GM12878 (cell line): ENCODE data around the gene C5orf46. TPM values are rescaled to one million over a fixed set of nuclear protein-coding genes. Genes with fewer than 3 reads are reported as not detected.

Source experiments
- ATAC-seq: fragments of 200-7000 bp; cut with Tn5 transposase; 3 replicates; pipeline ENCODE4 v1.9.1; 2020; ENCODE audit warnings: mild to moderate bottlenecking, moderate library complexity
- BruUV-seq: library from RNA; stranded (reverse); fragments of 400-500 nt; replicated peaks from 2 replicates; lab custom pipeline; 2021; lab: Mats Ljungman, UMichigan
- CTCF ChIA-PET: fragments of 300-600 bp; sonication (Branson Sonifier 250); formaldehyde crosslinking; extraction: SDS; loops from one replicate; lab custom pipeline; 2021; ENCODE audit warnings: inconsistent platforms; lab: Yijun Ruan, JAX
- POLR2A ChIA-PET: fragments of 350-600 bp; formaldehyde crosslinking; extraction: SDS; loops from one replicate; lab custom pipeline; 2021; ENCODE audit warnings: inconsistent platforms; lab: Charles Lee
- RAD21 ChIA-PET: fragments of 300-600 bp; sonication (Branson Sonifier 250); formaldehyde crosslinking; loops from one replicate; lab custom pipeline; 2023; ENCODE audit warnings: antibody characterized with exemption; ENCODE audit not compliant: unreplicated experiment; lab: Charles Lee
- SMC1A ChIA-PET: fragments of 300-600 bp; sonication (Branson Sonifier 250); formaldehyde crosslinking; loops from one replicate; lab custom pipeline; 2023; ENCODE audit not compliant: unreplicated experiment, uncharacterized antibody; lab: Charles Lee
- DNase-seq: peaks from one replicate; pipeline ENCODE4 v3.0.0-alpha.2; 2011; ENCODE audit warnings: low read depth, low spot score
- FAIRE-seq: peaks from 3 replicates; lab custom pipeline; 2011; peaks lifted over from hg19 to GRCh38; lab: Jason Lieb, UNC
- H2AFZ ChIP-seq: 2 replicates; pipeline ENCODE4 v1.6.0; 2011; ENCODE audit warnings: low read depth, low read length, control low read depth; ENCODE audit not compliant: control insufficient read depth
- H3K27ac ChIP-seq: 2 replicates; pipeline ENCODE4 v1.5.1; 2011; ENCODE audit warnings: control low read depth; ENCODE audit not compliant: control insufficient read depth, insufficient read depth
- H3K27me3 ChIP-seq, 2 experiments: replicated peaks in 1 of 2; 2 replicates each; pipeline versions ENCODE4 v1.6.0 to v1.6.1; 2011; ENCODE audit warnings: low read length in 1 of 2; ENCODE audit not compliant: control insufficient read depth in 2 of 2, insufficient read depth in 2 of 2
- H3K36me3 ChIP-seq, 2 experiments: 2 replicates each; pipeline ENCODE4 v1.5.1; 2011; ENCODE audit warnings: low read length in 1 of 2; ENCODE audit not compliant: control insufficient read depth in 2 of 2, insufficient read depth in 2 of 2
- H3K4me1 ChIP-seq: 2 replicates; pipeline ENCODE4 v1.6.1; 2011; ENCODE audit warnings: mild to moderate bottlenecking, low read length, moderate library complexity, mixed read lengths; ENCODE audit not compliant: control insufficient read depth, insufficient read depth
- H3K4me2 ChIP-seq: 2 replicates; pipeline ENCODE4 v1.6.0; 2011; ENCODE audit warnings: control low read depth; ENCODE audit not compliant: control insufficient read depth, insufficient read depth
- H3K4me3 ChIP-seq: fragments of 200-600 bp; sonication (generic); 2 replicates; pipeline ENCODE4 v1.5.1; 2016
- H3K79me2 ChIP-seq: 2 replicates; pipeline ENCODE4 v1.6.0; 2011; ENCODE audit warnings: low read length; ENCODE audit not compliant: control insufficient read depth, insufficient read depth
- H3K9ac ChIP-seq: 2 replicates; pipeline ENCODE4 v1.8.0; 2011; ENCODE audit warnings: low read length, control low read depth, mixed read lengths; ENCODE audit not compliant: control insufficient read depth, insufficient read depth
- H3K9me3 ChIP-seq: replicated peaks from 3 replicates; pipeline ENCODE4 v1.5.1; 2011; ENCODE audit warnings: mild to moderate bottlenecking, low read length; ENCODE audit not compliant: control insufficient read depth, insufficient read depth
- H4K20me1 ChIP-seq: 2 replicates; pipeline ENCODE4 v1.6.0; 2011; ENCODE audit not compliant: control insufficient read depth, insufficient read depth
- ASH2L ChIP-seq: fragments of 300-600, 200-600 bp; sonication (generic); IDR thresholded peaks from 2 replicates; pipeline ENCODE4 v1.6.1; 2017; ENCODE audit warnings: low read depth, mild to moderate bottlenecking, borderline replicate concordance
- BCL11A ChIP-seq: IDR thresholded peaks from 2 replicates; pipeline ENCODE4 v1.6.1; 2011; ENCODE audit warnings: low read depth, low read length
- BMI1 ChIP-seq: fragments of 450-650 bp; IDR thresholded peaks from 2 replicates; pipeline ENCODE4 v1.6.1; 2016; ENCODE audit warnings: mild to moderate bottlenecking, moderate library complexity, borderline replicate concordance
- CBX5 ChIP-seq: sonication (generic); IDR thresholded peaks from 2 replicates; pipeline ENCODE4 v1.6.1; 2016; ENCODE audit warnings: low read depth, moderate library complexity, mild to moderate bottlenecking, inconsistent platforms
- CHD1 ChIP-seq: IDR thresholded peaks from 2 replicates; pipeline ENCODE4 v1.6.1; 2012; ENCODE audit warnings: low read depth, low read length, improper control_type of control experiment
- EED ChIP-seq: sonication (generic); IDR thresholded peaks from 2 replicates; pipeline ENCODE4 v1.6.1; 2016; ENCODE audit warnings: antibody characterized with exemption, low read depth
- FOXK2 ChIP-seq: fragments of 450-650 bp; IDR thresholded peaks from 2 replicates; pipeline ENCODE4 v1.6.1; 2017; ENCODE audit warnings: mild to moderate bottlenecking, moderate library complexity
- GABPA ChIP-seq: IDR thresholded peaks from 2 replicates; pipeline ENCODE4 v1.6.1; 2014; ENCODE audit warnings: antibody characterized with exemption, low read depth, mild to moderate bottlenecking, inconsistent platforms
- IKZF2 ChIP-seq, 2 experiments: fragments of 450-650 bp; IDR thresholded peaks; 2 replicates each; pipeline ENCODE4 v1.6.1; 2017; ENCODE audit warnings: mild to moderate bottlenecking in 2 of 2, moderate library complexity in 2 of 2
- IRF4 ChIP-seq: IDR thresholded peaks from 2 replicates; pipeline ENCODE4 v1.6.1; 2011; ENCODE audit warnings: low read depth, low read length
- NR2C1 ChIP-seq: fragments of 450-650 bp; IDR thresholded peaks from 2 replicates; pipeline ENCODE4 v1.6.1; 2017; ENCODE audit warnings: antibody characterized with exemption, mild to moderate bottlenecking, moderate library complexity
- PAX5 ChIP-seq: IDR thresholded peaks from 2 replicates; pipeline ENCODE4 v1.6.1; 2011; ENCODE audit warnings: low read depth, low read length, borderline replicate concordance
- PML ChIP-seq: IDR thresholded peaks from 2 replicates; pipeline ENCODE4 v1.6.1; 2012; ENCODE audit warnings: low read length, inconsistent platforms
- RAD51 ChIP-seq: fragments of 450-650 bp; IDR thresholded peaks from 2 replicates; pipeline ENCODE4 v1.6.1; 2016; ENCODE audit warnings: moderate library complexity, mild to moderate bottlenecking, inconsistent platforms
- SUZ12 ChIP-seq: fragments of 200-600 bp; sonication (generic); IDR thresholded peaks from one replicate; pipeline ENCODE4 v1.6.1; 2018; ENCODE audit warnings: antibody characterized with exemption, mild to moderate bottlenecking; ENCODE audit not compliant: unreplicated experiment
- WRNIP1 ChIP-seq: IDR thresholded peaks from 2 replicates; pipeline ENCODE4 v1.6.1; 2011; ENCODE audit warnings: low read depth, low read length, improper control_type of control experiment, borderline replicate concordance
- YY1 ChIP-seq: IDR thresholded peaks from 2 replicates; pipeline ENCODE4 v1.6.1; 2011; ENCODE audit warnings: low read depth, mild to moderate bottlenecking, low read length
- WGBS: methylation state at CpG from one replicate; pipeline ENCODE4 v1.1.6; 2016; ENCODE audit warnings: low lambda C conversion rate; ENCODE audit not compliant: insufficient replicate concordance, insufficient coverage; ENCODE audit errors: missing lambda C conversion rate; 5-methylcytosine and 5-hydroxymethylcytosine counted together
- in situ Hi-C: fragments of 300-500 bp; cut with MboI; formaldehyde crosslinking; loops from 9 replicates; pipeline ENCODE4 v1.14.3; 2018; ENCODE audit warnings: mixed read lengths
- intact Hi-C: fragments of 100-400 bp; cut with micrococcal nuclease; formaldehyde crosslinking; loops from one replicate; pipeline ENCODE4 v1.14.2; 2022; ENCODE audit not compliant: unreplicated experiment
- polyA plus RNA-seq, 11 experiments: library from polyadenylated mRNA; depleted of rRNA in 4 of 11; unstranded in 6 of 11; stranded (reverse) in 5 of 11; fragments of >200 nt; fragmentation: Nextera tagmentation in 4 of 11; fragmentation: Illumina TruSeq in 1 of 11; extraction: Ambion mirVana in 4 of 11; extraction: Trizol in 1 of 11; gene quantifications; 1 replicate in 1 of 11; 2 replicates in 10 of 11; pipeline versions ENCODE4 v1.2.1 to v1.2.3, GENCODE V29; 2011 to 2016; ENCODE audit warnings: inconsistent platforms in 2 of 11, missing spikeins in 2 of 11, low read depth in 1 of 11
- total RNA-seq, 4 experiments: library from RNA; depleted of rRNA in 3 of 4; stranded (reverse); fragments of >200 nt in 3 of 4; fragmentation: Illumina TruSeq in 1 of 4; extraction: Trizol in 1 of 4; gene quantifications; 2 replicates each; pipeline versions ENCODE4 v1.2.1 to v1.2.3, GENCODE V29; 2013 to 2021
- TF ChIP-seq, protein P1 (sequence below): fragments of 450-650 bp; IDR thresholded peaks from 2 replicates; pipeline ENCODE4 v1.6.1; 2016; ENCODE audit warnings: mild to moderate bottlenecking, moderate library complexity, borderline replicate concordance
- TF ChIP-seq, protein P2 (sequence below): IDR thresholded peaks from 2 replicates; pipeline ENCODE4 v1.6.1; 2011; ENCODE audit warnings: low read depth, low read length, improper control_type of control experiment, borderline replicate concordance
- TF ChIP-seq, protein P3 (sequence below): fragments of 450-650 bp; IDR thresholded peaks from 2 replicates; pipeline ENCODE4 v1.6.1; 2017; ENCODE audit warnings: mild to moderate bottlenecking

Gene C5orf46
- total and polyA plus RNA-seq, 10 of the 15 experiments (the other 5 are each of a cell fraction or from before 2014, with no cell fraction given) = not detected

DNA sequence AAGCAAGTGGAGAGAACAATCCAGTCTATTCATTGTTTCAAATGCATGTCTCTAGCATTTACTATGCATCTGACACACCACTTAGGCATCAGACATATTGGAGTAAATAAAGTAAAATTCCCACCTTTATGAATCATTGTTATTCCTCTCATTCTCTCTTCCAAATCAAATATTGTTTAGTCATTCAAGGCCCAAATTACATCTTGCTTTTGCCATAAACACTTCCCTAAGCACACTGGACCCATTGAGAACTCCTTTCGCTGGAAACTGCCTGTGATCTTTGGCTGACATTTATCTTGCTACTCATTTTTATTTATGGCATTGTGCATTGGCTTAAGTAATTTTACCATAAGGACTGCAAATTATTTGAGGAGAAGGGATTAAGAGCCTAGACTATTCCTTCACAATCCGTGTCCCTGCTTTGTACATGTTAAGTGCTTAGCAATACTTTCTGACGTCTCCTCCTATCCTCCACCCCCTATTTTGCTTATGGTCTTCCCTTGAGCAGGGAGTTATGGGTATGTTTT, 7.4 kb downstream of the C5orf46 start (continued):
- TF ChIP-seq, protein P1, sequence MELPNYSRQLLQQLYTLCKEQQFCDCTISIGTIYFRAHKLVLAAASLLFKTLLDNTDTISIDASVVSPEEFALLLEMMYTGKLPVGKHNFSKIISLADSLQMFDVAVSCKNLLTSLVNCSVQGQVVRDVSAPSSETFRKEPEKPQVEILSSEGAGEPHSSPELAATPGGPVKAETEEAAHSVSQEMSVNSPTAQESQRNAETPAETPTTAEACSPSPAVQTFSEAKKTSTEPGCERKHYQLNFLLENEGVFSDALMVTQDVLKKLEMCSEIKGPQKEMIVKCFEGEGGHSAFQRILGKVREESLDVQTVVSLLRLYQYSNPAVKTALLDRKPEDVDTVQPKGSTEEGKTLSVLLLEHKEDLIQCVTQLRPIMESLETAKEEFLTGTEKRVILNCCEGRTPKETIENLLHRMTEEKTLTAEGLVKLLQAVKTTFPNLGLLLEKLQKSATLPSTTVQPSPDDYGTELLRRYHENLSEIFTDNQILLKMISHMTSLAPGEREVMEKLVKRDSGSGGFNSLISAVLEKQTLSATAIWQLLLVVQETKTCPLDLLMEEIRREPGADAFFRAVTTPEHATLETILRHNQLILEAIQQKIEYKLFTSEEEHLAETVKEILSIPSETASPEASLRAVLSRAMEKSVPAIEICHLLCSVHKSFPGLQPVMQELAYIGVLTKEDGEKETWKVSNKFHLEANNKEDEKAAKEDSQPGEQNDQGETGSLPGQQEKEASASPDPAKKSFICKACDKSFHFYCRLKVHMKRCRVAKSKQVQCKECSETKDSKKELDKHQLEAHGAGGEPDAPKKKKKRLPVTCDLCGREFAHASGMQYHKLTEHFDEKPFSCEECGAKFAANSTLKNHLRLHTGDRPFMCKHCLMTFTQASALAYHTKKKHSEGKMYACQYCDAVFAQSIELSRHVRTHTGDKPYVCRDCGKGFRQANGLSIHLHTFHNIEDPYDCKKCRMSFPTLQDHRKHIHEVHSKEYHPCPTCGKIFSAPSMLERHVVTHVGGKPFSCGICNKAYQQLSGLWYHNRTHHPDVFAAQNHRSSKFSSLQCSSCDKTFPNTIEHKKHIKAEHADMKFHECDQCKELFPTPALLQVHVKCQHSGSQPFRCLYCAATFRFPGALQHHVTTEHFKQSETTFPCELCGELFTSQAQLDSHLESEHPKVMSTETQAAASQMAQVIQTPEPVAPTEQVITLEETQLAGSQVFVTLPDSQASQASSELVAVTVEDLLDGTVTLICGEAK = no peak
- TF ChIP-seq NR2C1 (no peak), IRF4 (no peak), WRNIP1 (no peak)

DNA sequence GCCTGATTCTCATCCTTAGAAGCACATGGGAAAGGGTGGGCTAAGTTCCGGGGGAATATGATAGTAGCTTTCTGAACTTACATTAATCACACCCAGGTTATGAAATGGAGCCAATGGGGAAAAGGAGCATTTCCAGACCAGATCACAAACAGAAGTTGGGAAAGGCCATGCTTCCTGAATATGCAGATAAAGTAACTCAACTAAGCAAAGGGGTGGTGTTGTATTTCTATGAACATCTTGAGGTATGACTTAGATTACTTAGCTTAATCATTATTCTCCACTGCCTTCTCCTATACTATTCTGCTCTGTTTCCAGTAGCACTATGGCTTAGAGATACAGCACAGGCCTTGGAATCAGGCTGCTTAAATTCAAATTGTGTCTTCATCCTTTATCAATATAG, 10.5 kb downstream of the C5orf46 start:
- no peak for ATAC-seq
- Histone ChIP-seq H4K20me1 (no peaks in the 10 kb centered on the region), H3K9me3 (no peaks in the 10 kb centered on the region), H3K36me3 (no peaks in the 10 kb centered on the region), H2AFZ (no peak overlapping the region), H3K27me3 (no peaks in the 10 kb centered on the region; a peak in 1 of 4 replicates), H3K4me1 (no peaks in the 10 kb centered on the region), H3K27ac (no peak overlapping the region), H3K79me2 (no peaks in the 10 kb centered on the region), H3K4me2 (no peak overlapping the region), H3K9ac (no peak overlapping the region), H3K4me3 (no peak overlapping the region)
- RAD21 ChIA-PET = no interaction called here
- in situ Hi-C loops = no loop called here
- intact Hi-C loops = no loop called here
- BruUV-seq = no TSS peak
- no peak for DNase-seq
- SMC1A ChIA-PET = no interaction called here
- POLR2A ChIA-PET = no interaction called here
- 89% methylated on average over 1 of the region's 1 CpG for WGBS
- CTCF ChIA-PET = no interaction called here
- no peak for FAIRE-seq
- TF ChIP-seq FOXK2 (no peak), YY1 (no peak), BCL11A (no peak), SUZ12 (no peak), PAX5 (no peak), ASH2L (no peak), IKZF2 (IDR thresholded peaks at IDR 0.05) (no peak), GABPA (no peak), RAD51 (no peak), CHD1 (no peak), EED (no peak), CBX5 (no peak), BMI1 (no peak), PML (no peak)
- TF ChIP-seq, protein P2, sequence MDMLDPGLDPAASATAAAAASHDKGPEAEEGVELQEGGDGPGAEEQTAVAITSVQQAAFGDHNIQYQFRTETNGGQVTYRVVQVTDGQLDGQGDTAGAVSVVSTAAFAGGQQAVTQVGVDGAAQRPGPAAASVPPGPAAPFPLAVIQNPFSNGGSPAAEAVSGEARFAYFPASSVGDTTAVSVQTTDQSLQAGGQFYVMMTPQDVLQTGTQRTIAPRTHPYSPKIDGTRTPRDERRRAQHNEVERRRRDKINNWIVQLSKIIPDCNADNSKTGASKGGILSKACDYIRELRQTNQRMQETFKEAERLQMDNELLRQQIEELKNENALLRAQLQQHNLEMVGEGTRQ = no peak
- TF ChIP-seq, protein P3, sequence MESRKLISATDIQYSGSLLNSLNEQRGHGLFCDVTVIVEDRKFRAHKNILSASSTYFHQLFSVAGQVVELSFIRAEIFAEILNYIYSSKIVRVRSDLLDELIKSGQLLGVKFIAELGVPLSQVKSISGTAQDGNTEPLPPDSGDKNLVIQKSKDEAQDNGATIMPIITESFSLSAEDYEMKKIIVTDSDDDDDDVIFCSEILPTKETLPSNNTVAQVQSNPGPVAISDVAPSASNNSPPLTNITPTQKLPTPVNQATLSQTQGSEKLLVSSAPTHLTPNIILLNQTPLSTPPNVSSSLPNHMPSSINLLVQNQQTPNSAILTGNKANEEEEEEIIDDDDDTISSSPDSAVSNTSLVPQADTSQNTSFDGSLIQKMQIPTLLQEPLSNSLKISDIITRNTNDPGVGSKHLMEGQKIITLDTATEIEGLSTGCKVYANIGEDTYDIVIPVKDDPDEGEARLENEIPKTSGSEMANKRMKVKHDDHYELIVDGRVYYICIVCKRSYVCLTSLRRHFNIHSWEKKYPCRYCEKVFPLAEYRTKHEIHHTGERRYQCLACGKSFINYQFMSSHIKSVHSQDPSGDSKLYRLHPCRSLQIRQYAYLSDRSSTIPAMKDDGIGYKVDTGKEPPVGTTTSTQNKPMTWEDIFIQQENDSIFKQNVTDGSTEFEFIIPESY = no peak
